ENCODE data around the gene FAM200C. TPM values are rescaled to one million over a fixed set of nuclear protein-coding genes. Genes with fewer than 3 reads are reported as not detected.
A peak's percentile ranks its signal among the peaks of the same experiment; 100 is the strongest.

The FAM200C gene
- total and polyA plus RNA-seq, 2 of the 13 experiments (the other 11 are each of a cell fraction or from before 2014, with no cell fraction given): 3.2 to 4.7 TPM

- 0 out of 2 replicates have a peak, but pooled peaks have one; percentile 43 for TF ChIP-seq RELA (CRISPR knock-in tag; IDR thresholded peaks at IDR 0.05)
- peak; percentile 94 for TF ChIP-seq GABPB1 (CRISPR knock-in tag; IDR thresholded peaks at IDR 0.05)
- peak; percentile 85 for TF ChIP-seq HDAC1 (CRISPR knock-in tag; IDR thresholded peaks at IDR 0.05)
- peak; percentile 53 for TF ChIP-seq ZNF18 (CRISPR knock-in tag; IDR thresholded peaks at IDR 0.05; ENCODE audit: insufficient replicate concordance)
- TF ChIP-seq JUN (CRISPR knock-in tag; IDR thresholded peaks at IDR 0.05): no peak
- no peak for TF ChIP-seq ZNF674 (CRISPR knock-in tag; IDR thresholded peaks at IDR 0.05; ENCODE audit: low read depth)
- TF ChIP-seq ZNF883 (CRISPR knock-in tag; IDR thresholded peaks at IDR 0.05; ENCODE audit: not compliant biosample characterization): peak; percentile 18
- TF ChIP-seq ZNF878 (CRISPR knock-in tag; IDR thresholded peaks at IDR 0.05): 0 out of 2 replicates have a peak, but pooled peaks have one; percentile 24
- TF ChIP-seq ZNF839 (CRISPR knock-in tag; IDR thresholded peaks at IDR 0.05; ENCODE audit: borderline replicate concordance): no peak
- 0 out of 2 replicates have a peak, but pooled peaks have one; percentile 65 for TF ChIP-seq ZNF136 (CRISPR knock-in tag; IDR thresholded peaks at IDR 0.05; ENCODE audit: low read depth)
- no peak for TF ChIP-seq SRSF9 (IDR thresholded peaks at IDR 0.05; ENCODE audit: borderline replicate concordance, insufficient read depth, low read depth, low read length, poor library complexity, severe bottlenecking)
- TF ChIP-seq PRMT3 (CRISPR knock-in tag; IDR thresholded peaks at IDR 0.05; ENCODE audit: borderline replicate concordance, low read depth): no peak
- TF ChIP-seq PAWR (CRISPR knock-in tag; IDR thresholded peaks at IDR 0.05; ENCODE audit: borderline replicate concordance): no peak
- TF ChIP-seq MIER3 (CRISPR knock-in tag; IDR thresholded peaks at IDR 0.05; ENCODE audit: borderline replicate concordance): no peak; the same call in 1 of the 2 replicates
- no peak for TF ChIP-seq ZMYM3 (CRISPR knock-in tag; IDR thresholded peaks at IDR 0.05)
- TF ChIP-seq NR2F2 (IDR thresholded peaks at IDR 0.05; ENCODE audit: borderline replicate concordance, low read depth): no peak; the same call in 1 of the 2 replicates
- TF ChIP-seq ARID2 (CRISPR knock-in tag; IDR thresholded peaks at IDR 0.05; ENCODE audit: borderline replicate concordance): no peak
- TF ChIP-seq RORA (CRISPR knock-in tag; IDR thresholded peaks at IDR 0.05): no peak
- no peak for TF ChIP-seq MTA3 (CRISPR knock-in tag; IDR thresholded peaks at IDR 0.05)
- no peak for TF ChIP-seq GFI1 (CRISPR knock-in tag; IDR thresholded peaks at IDR 0.05; ENCODE audit: borderline replicate concordance)
- TF ChIP-seq ZNF850 (CRISPR knock-in tag; conservative IDR thresholded peaks at IDR 0.05): no peak
- peak; percentile 95 for TF ChIP-seq KAT8 (CRISPR knock-in tag; IDR thresholded peaks at IDR 0.05)
- TF ChIP-seq ZMAT3 (CRISPR knock-in tag; conservative IDR thresholded peaks at IDR 0.05): no peak
- no peak for TF ChIP-seq ATF5 (CRISPR knock-in tag; IDR thresholded peaks at IDR 0.05; ENCODE audit: low read depth)
- TF ChIP-seq MED8 (CRISPR knock-in tag; IDR thresholded peaks at IDR 0.05; ENCODE audit: insufficient replicate concordance): no peak
- TF ChIP-seq MYNN (CRISPR knock-in tag; IDR thresholded peaks at IDR 0.05; ENCODE audit: low read depth): no peak
- no peak; the same call in 1 of the 2 replicates for TF ChIP-seq BCL3 (CRISPR knock-in tag; IDR thresholded peaks at IDR 0.05)
These were observed 19.0 kb upstream of the FAM200C start, which contains the start of gene SLU7 (continued) for GRCh38 chr5:160418561-160419457.

All from HepG2 (cell line).